GM12878 (cell line): ENCODE measurements around the gene CAMK2B. TPM values are rescaled to one million over a fixed set of nuclear protein-coding genes. Genes with fewer than 3 reads are reported as not detected.

ENCODE experiments used
- ATAC-seq: fragments of 200-7000 bp; cut with Tn5 transposase; 3 replicates; pipeline ENCODE4 v1.9.1; 2020; ENCODE audit warnings: mild to moderate bottlenecking, moderate library complexity
- BruUV-seq: library from RNA; stranded (reverse); fragments of 400-500 nt; replicated peaks from 2 replicates; lab custom pipeline; 2021; lab: Mats Ljungman, UMichigan
- CTCF ChIA-PET: fragments of 300-600 bp; sonication (Branson Sonifier 250); formaldehyde crosslinking; extraction: SDS; loops from one replicate; lab custom pipeline; 2021; ENCODE audit warnings: inconsistent platforms; lab: Yijun Ruan, JAX
- POLR2A ChIA-PET: fragments of 350-600 bp; formaldehyde crosslinking; extraction: SDS; loops from one replicate; lab custom pipeline; 2021; ENCODE audit warnings: inconsistent platforms; lab: Charles Lee
- RAD21 ChIA-PET: fragments of 300-600 bp; sonication (Branson Sonifier 250); formaldehyde crosslinking; loops from one replicate; lab custom pipeline; 2023; ENCODE audit warnings: antibody characterized with exemption; ENCODE audit not compliant: unreplicated experiment; lab: Charles Lee
- SMC1A ChIA-PET: fragments of 300-600 bp; sonication (Branson Sonifier 250); formaldehyde crosslinking; loops from one replicate; lab custom pipeline; 2023; ENCODE audit not compliant: unreplicated experiment, uncharacterized antibody; lab: Charles Lee
- DNase-seq: peaks from one replicate; pipeline ENCODE4 v3.0.0-alpha.2; 2011; ENCODE audit warnings: low read depth, low spot score
- FAIRE-seq: peaks from 3 replicates; lab custom pipeline; 2011; peaks lifted over from hg19 to GRCh38; lab: Jason Lieb, UNC
- H2AFZ ChIP-seq: 2 replicates; pipeline ENCODE4 v1.6.0; 2011; ENCODE audit warnings: low read depth, low read length, control low read depth; ENCODE audit not compliant: control insufficient read depth
- H3K27ac ChIP-seq: 2 replicates; pipeline ENCODE4 v1.5.1; 2011; ENCODE audit warnings: control low read depth; ENCODE audit not compliant: control insufficient read depth, insufficient read depth
- H3K27me3 ChIP-seq, 2 experiments: replicated peaks in 1 of 2; 2 replicates each; pipeline versions ENCODE4 v1.6.0 to v1.6.1; 2011; ENCODE audit warnings: low read length in 1 of 2; ENCODE audit not compliant: control insufficient read depth in 2 of 2, insufficient read depth in 2 of 2
- H3K36me3 ChIP-seq, 2 experiments: 2 replicates each; pipeline ENCODE4 v1.5.1; 2011; ENCODE audit warnings: low read length in 1 of 2; ENCODE audit not compliant: control insufficient read depth in 2 of 2, insufficient read depth in 2 of 2
- H3K4me1 ChIP-seq: 2 replicates; pipeline ENCODE4 v1.6.1; 2011; ENCODE audit warnings: mild to moderate bottlenecking, low read length, moderate library complexity, mixed read lengths; ENCODE audit not compliant: control insufficient read depth, insufficient read depth
- H3K4me2 ChIP-seq: 2 replicates; pipeline ENCODE4 v1.6.0; 2011; ENCODE audit warnings: control low read depth; ENCODE audit not compliant: control insufficient read depth, insufficient read depth
- H3K4me3 ChIP-seq: fragments of 200-600 bp; sonication (generic); 2 replicates; pipeline ENCODE4 v1.5.1; 2016
- H3K79me2 ChIP-seq: 2 replicates; pipeline ENCODE4 v1.6.0; 2011; ENCODE audit warnings: low read length; ENCODE audit not compliant: control insufficient read depth, insufficient read depth
- H3K9ac ChIP-seq: 2 replicates; pipeline ENCODE4 v1.8.0; 2011; ENCODE audit warnings: low read length, control low read depth, mixed read lengths; ENCODE audit not compliant: control insufficient read depth, insufficient read depth
- H3K9me3 ChIP-seq: replicated peaks from 3 replicates; pipeline ENCODE4 v1.5.1; 2011; ENCODE audit warnings: mild to moderate bottlenecking, low read length; ENCODE audit not compliant: control insufficient read depth, insufficient read depth
- H4K20me1 ChIP-seq: 2 replicates; pipeline ENCODE4 v1.6.0; 2011; ENCODE audit not compliant: control insufficient read depth, insufficient read depth
- ASH2L ChIP-seq: fragments of 300-600, 200-600 bp; sonication (generic); IDR thresholded peaks from 2 replicates; pipeline ENCODE4 v1.6.1; 2017; ENCODE audit warnings: low read depth, mild to moderate bottlenecking, borderline replicate concordance
- BMI1 ChIP-seq: fragments of 450-650 bp; IDR thresholded peaks from 2 replicates; pipeline ENCODE4 v1.6.1; 2016; ENCODE audit warnings: mild to moderate bottlenecking, moderate library complexity, borderline replicate concordance
- CHD1 ChIP-seq: IDR thresholded peaks from 2 replicates; pipeline ENCODE4 v1.6.1; 2012; ENCODE audit warnings: low read depth, low read length, improper control_type of control experiment
- E2F8 ChIP-seq: fragments of 450-650 bp; IDR thresholded peaks from 2 replicates; pipeline ENCODE4 v1.6.1; 2018; ENCODE audit warnings: mild to moderate bottlenecking, low read depth, moderate library complexity; ENCODE audit not compliant: partially characterized antibody
- EGR1 ChIP-seq, 2 experiments: IDR thresholded peaks; 1 replicate in 1 of 2; 2 replicates in 1 of 2; pipeline ENCODE4 v1.6.1; 2011 to 2012; ENCODE audit warnings: low read depth in 2 of 2, low read length in 2 of 2, borderline replicate concordance in 1 of 2, mild to moderate bottlenecking in 1 of 2, moderate library complexity in 1 of 2
- ELK1 ChIP-seq: IDR thresholded peaks from 2 replicates; pipeline ENCODE4 v1.6.1; 2012; ENCODE audit warnings: low read depth, low read length, improper control_type of control experiment
- HCFC1 ChIP-seq: fragments of 150-350 bp; IDR thresholded peaks from 2 replicates; pipeline ENCODE4 v1.6.1; 2014; ENCODE audit warnings: low read length
- NFYA ChIP-seq: IDR thresholded peaks from 2 replicates; pipeline ENCODE4 v1.6.1; 2011; ENCODE audit warnings: low read depth, mild to moderate bottlenecking, low read length, improper control_type of control experiment, borderline replicate concordance
- PAX8 ChIP-seq: fragments of 450-650 bp; IDR thresholded peaks from 2 replicates; pipeline ENCODE4 v1.6.1; 2017; ENCODE audit warnings: mild to moderate bottlenecking, moderate library complexity
- SKIL ChIP-seq: fragments of 450-650 bp; IDR thresholded peaks from 2 replicates; pipeline ENCODE4 v1.6.1; 2017; ENCODE audit warnings: mild to moderate bottlenecking, low read depth, inconsistent platforms; ENCODE audit not compliant: poor library complexity, severe bottlenecking
- SREBF2 ChIP-seq: IDR thresholded peaks from 2 replicates; pipeline ENCODE4 v1.6.1; 2012; ENCODE audit warnings: mild to moderate bottlenecking, low read length
- STAT3 ChIP-seq: IDR thresholded peaks from 2 replicates; pipeline ENCODE4 v1.6.1; 2011; ENCODE audit warnings: low read depth, low read length, improper control_type of control experiment
- TCF12 ChIP-seq: IDR thresholded peaks from 2 replicates; pipeline ENCODE4 v1.6.1; 2011; ENCODE audit warnings: low read depth, mild to moderate bottlenecking, low read length
- ZBED1 ChIP-seq: IDR thresholded peaks from 2 replicates; pipeline ENCODE4 v1.6.1; 2016; ENCODE audit warnings: borderline replicate concordance
- WGBS: methylation state at CpG from one replicate; pipeline ENCODE4 v1.1.6; 2016; ENCODE audit warnings: low lambda C conversion rate; ENCODE audit not compliant: insufficient replicate concordance, insufficient coverage; ENCODE audit errors: missing lambda C conversion rate; 5-methylcytosine and 5-hydroxymethylcytosine counted together
- in situ Hi-C: fragments of 300-500 bp; cut with MboI; formaldehyde crosslinking; loops from 9 replicates; pipeline ENCODE4 v1.14.3; 2018; ENCODE audit warnings: mixed read lengths
- intact Hi-C: fragments of 100-400 bp; cut with micrococcal nuclease; formaldehyde crosslinking; loops from one replicate; pipeline ENCODE4 v1.14.2; 2022; ENCODE audit not compliant: unreplicated experiment
- polyA plus RNA-seq, 11 experiments: library from polyadenylated mRNA; depleted of rRNA in 4 of 11; unstranded in 6 of 11; stranded (reverse) in 5 of 11; fragments of >200 nt; fragmentation: Nextera tagmentation in 4 of 11; fragmentation: Illumina TruSeq in 1 of 11; extraction: Ambion mirVana in 4 of 11; extraction: Trizol in 1 of 11; gene quantifications; 1 replicate in 1 of 11; 2 replicates in 10 of 11; pipeline versions ENCODE4 v1.2.1 to v1.2.3, GENCODE V29; 2011 to 2016; ENCODE audit warnings: inconsistent platforms in 2 of 11, missing spikeins in 2 of 11, low read depth in 1 of 11
- total RNA-seq, 4 experiments: library from RNA; depleted of rRNA in 3 of 4; stranded (reverse); fragments of >200 nt in 3 of 4; fragmentation: Illumina TruSeq in 1 of 4; extraction: Trizol in 1 of 4; gene quantifications; 2 replicates each; pipeline versions ENCODE4 v1.2.1 to v1.2.3, GENCODE V29; 2013 to 2021

The CAMK2B gene
- total and polyA plus RNA-seq, 10 of the 15 experiments (the other 5 are each of a cell fraction or from before 2014, with no cell fraction given): 0.06 to 0.23 (median 0.11) TPM; not detected in 5

GRCh38 chr7:44288381-44288685 lies 37.1 kb downstream of the CAMK2B start:
- TF ChIP-seq ZBED1: no peak
- TF ChIP-seq CHD1: no peak
- no peak for TF ChIP-seq TCF12
- no peak for TF ChIP-seq EGR1 (IDR thresholded peaks at IDR 0.05; ENCODE audit: borderline replicate concordance in 1 of 2, low read depth in 2 of 2, low read length in 2 of 2)
- no peak for TF ChIP-seq ELK1
- TF ChIP-seq BMI1: no peak
- TF ChIP-seq NFYA: no peak
- no peak for TF ChIP-seq ASH2L
- no peak for TF ChIP-seq SREBF2
- no peak for TF ChIP-seq SKIL
- no peak for TF ChIP-seq E2F8
- TF ChIP-seq HCFC1: no peak
- TF ChIP-seq PAX8: no peak
- no peak for TF ChIP-seq STAT3
- ChIA-PET CTCF (no interaction called here), SMC1A (no interaction called here), RAD21 (no interaction called here), POLR2A (no interaction called here)
- H3K4me1 ChIP-seq: no peaks in the 10 kb centered on the region
- FAIRE-seq: no peak
- no peaks in the 10 kb centered on the region for H3K9me3 ChIP-seq
- intact Hi-C loops: no loop called here
- 41% methylated on average over 9 of the region's 9 CpGs for WGBS
- BruUV-seq: no TSS peak
- H3K27ac ChIP-seq: no peak overlapping the region
- no peaks in the 10 kb centered on the region for H3K79me2 ChIP-seq
- H2AFZ ChIP-seq: no peak overlapping the region
- ATAC-seq: no peak
- H3K4me3 ChIP-seq: no peak overlapping the region
- no peak for DNase-seq
- peaks cover 0 to 2% of the 10 kb centered on the region in 2 experiments; a peak in 3 of 4 replicates for H3K27me3 ChIP-seq
- in situ Hi-C loops: no loop called here
- no peak overlapping the region for H3K4me2 ChIP-seq
- H3K9ac ChIP-seq: no peak overlapping the region
- H4K20me1 ChIP-seq: no peaks in the 10 kb centered on the region
- H3K36me3 ChIP-seq: no peaks in the 10 kb centered on the region
